GM21737 (cell line): ENCODE data around the gene TRPV3.

Experiments used
- ATAC-seq: cut with Tn5 transposase; IDR thresholded peaks from one replicate; pipeline ENCODE4 v1.9.1; 2021; ENCODE audit warnings: mild to moderate bottlenecking, moderate library complexity; ENCODE audit not compliant: unreplicated experiment

TRPV3 gene

GRCh38 chr17:3547628-3548027 lies 10.0 kb downstream of the TRPV3 start:
- ATAC-seq, result no peak

GRCh38 chr17:3546997-3547396 lies 10.6 kb downstream of the TRPV3 start:
- ATAC-seq, result no peak

GRCh38 chr17:3546521-3546920 lies 11.1 kb downstream of the TRPV3 start:
- ATAC-seq, result no peak

GRCh38 chr17:3545151-3545550 lies 12.5 kb downstream of the TRPV3 start:
- no peak for ATAC-seq

GRCh38 chr17:3544365-3544764 lies 13.2 kb downstream of the TRPV3 start:
- ATAC-seq, result no peak

GRCh38 chr17:3543453-3543852 lies 14.2 kb downstream of the TRPV3 start:
- no peak for ATAC-seq

- no peak for ATAC-seq
These were observed 15.1 kb downstream of the TRPV3 start for GRCh38 chr17:3542410-3543088.

GRCh38 chr17:3539881-3540540 lies 17.6 kb downstream of the TRPV3 start:
- ATAC-seq, result no peak

GRCh38 chr17:3536716-3537115 lies 20.9 kb downstream of the TRPV3 start:
- no peak for ATAC-seq

GRCh38 chr17:3535253-3535995 lies 22.2 kb downstream of the TRPV3 start:
- ATAC-seq, result no peak

- no peak for ATAC-seq
These were observed 22.7 kb downstream of the TRPV3 start for GRCh38 chr17:3534881-3535252.

- no peak for ATAC-seq
These were observed 23.9 kb downstream of the TRPV3 start for GRCh38 chr17:3533752-3534151.

GRCh38 chr17:3532859-3533142 lies 24.8 kb downstream of the TRPV3 start:
- no peak for ATAC-seq

GRCh38 chr17:3532106-3532858 lies 25.3 kb downstream of the TRPV3 start:
- no peak for ATAC-seq

- ATAC-seq, result no peak
These were observed 26.1 kb downstream of the TRPV3 start for GRCh38 chr17:3531266-3532101.

GRCh38 chr17:3529817-3530741 lies 27.5 kb downstream of the TRPV3 start:
- ATAC-seq, result no peak

GRCh38 chr17:3528880-3529511 lies 28.6 kb downstream of the TRPV3 start:
- ATAC-seq, result no peak

GRCh38 chr17:3528403-3528851 lies 29.2 kb downstream of the TRPV3 start:
- no peak for ATAC-seq

GRCh38 chr17:3527896-3528295 lies 29.7 kb downstream of the TRPV3 start:
- ATAC-seq, result no peak
